GM12891 (cell line): ENCODE results near the gene BICC1.

ENCODE experiments used
- DNase-seq: peaks from one replicate; pipeline ENCODE4 v3.0.0; 2011; ENCODE audit warnings: low spot score; ENCODE audit not compliant: insufficient read length
- FAIRE-seq: peaks from 2 replicates; lab custom pipeline; 2011; peaks lifted over from hg19 to GRCh38; lab: Jason Lieb, UNC
- PAX5 ChIP-seq: IDR thresholded peaks from 2 replicates; pipeline ENCODE4 v1.6.1; 2011; ENCODE audit warnings: low read length, moderate library complexity, mild to moderate bottlenecking; ENCODE audit not compliant: insufficient read depth, severe bottlenecking
- POLR2A ChIP-seq: IDR thresholded peaks from 2 replicates; pipeline ENCODE4 v1.6.1; 2011; ENCODE audit warnings: low read depth, low read length, control low read depth
- POLR2AphosphoS5 ChIP-seq: IDR thresholded peaks from 2 replicates; pipeline ENCODE4 v1.6.1; 2011; ENCODE audit warnings: low read depth, low read length, control low read depth
- POU2F2 ChIP-seq: IDR thresholded peaks from 2 replicates; pipeline ENCODE4 v1.6.1; 2011; ENCODE audit warnings: low read depth, mild to moderate bottlenecking, control low read depth, low read length, moderate library complexity
- SPI1 ChIP-seq: IDR thresholded peaks from 2 replicates; pipeline ENCODE4 v1.6.1; 2011; ENCODE audit warnings: low read depth, low read length, control low read depth
- TAF1 ChIP-seq: IDR thresholded peaks from 2 replicates; pipeline ENCODE4 v1.6.1; 2011; ENCODE audit warnings: low read depth, low read length, control low read depth

The BICC1 gene

GRCh38 chr10:58836176-58836700 lies 323.6 kb downstream of the BICC1 start:
- no peak for FAIRE-seq
- TF ChIP-seq POU2F2 (no peak), TAF1 (no peak), SPI1 (no peak), PAX5 (no peak), POLR2A (no peak), POLR2AphosphoS5 (no peak)
- DNase-seq, result no peak

GRCh38 chr10:58836991-58837575 lies 324.4 kb downstream of the BICC1 start:
- no peak for TF ChIP-seq POLR2A
- TF ChIP-seq SPI1, result no peak
- no peak for TF ChIP-seq PAX5
- no peak for TF ChIP-seq TAF1
- no peak for TF ChIP-seq POLR2AphosphoS5
- no peak for TF ChIP-seq POU2F2
- DNase-seq (no peak), FAIRE-seq (no peak)

GRCh38 chr10:58837826-58838225 lies 325.2 kb downstream of the BICC1 start:
- no peak for DNase-seq
- no peak for FAIRE-seq
- no peak for TF ChIP-seq POLR2AphosphoS5

GRCh38 chr10:58838561-58839208 lies 326.0 kb downstream of the BICC1 start:
- FAIRE-seq, result no peak
- no peak for DNase-seq
- TF ChIP-seq PAX5 (no peak), POLR2AphosphoS5 (no peak), SPI1 (no peak), POU2F2 (no peak), TAF1 (no peak), POLR2A (no peak)

GRCh38 chr10:58839771-58840170 lies 327.1 kb downstream of the BICC1 start:
- FAIRE-seq (no peak), DNase-seq (no peak)
- TF ChIP-seq PAX5, result no peak
- no peak for TF ChIP-seq POLR2AphosphoS5
- TF ChIP-seq TAF1, result no peak
- TF ChIP-seq POU2F2, result no peak
- TF ChIP-seq POLR2A, result no peak
- no peak for TF ChIP-seq SPI1

GRCh38 chr10:58840840-58841435 lies 328.3 kb downstream of the BICC1 start:
- FAIRE-seq, result no peak
- TF ChIP-seq POLR2AphosphoS5 (no peak), POU2F2 (no peak)
- DNase-seq, result no peak

GRCh38 chr10:58842860-58843376 lies 330.2 kb downstream of the BICC1 start:
- no peak for TF ChIP-seq SPI1
- TF ChIP-seq POLR2AphosphoS5, result no peak
- no peak for TF ChIP-seq TAF1
- TF ChIP-seq PAX5, result no peak
- no peak for TF ChIP-seq POLR2A
- no peak for TF ChIP-seq POU2F2
- DNase-seq (no peak), FAIRE-seq (no peak)

GRCh38 chr10:58843760-58844159 lies 331.1 kb downstream of the BICC1 start:
- DNase-seq (no peak), FAIRE-seq (no peak)
- TF ChIP-seq POLR2A (no peak), POLR2AphosphoS5 (no peak), POU2F2 (no peak), TAF1 (no peak), SPI1 (no peak), PAX5 (no peak)

GRCh38 chr10:58844680-58845079 lies 332.0 kb downstream of the BICC1 start:
- DNase-seq (no peak), FAIRE-seq (no peak)
- TF ChIP-seq PAX5 (no peak), POLR2A (no peak), POLR2AphosphoS5 (no peak), POU2F2 (no peak), TAF1 (no peak), SPI1 (no peak)
